ENCODE data around the gene IMMP2L.
"Not testable (repeated sequence)": the region's sequence is repeated elsewhere in the genome, so short reads cannot be mapped to it uniquely, and the experiment has no call there.

The IMMP2L gene

GRCh38 chr7:111324776-111325175 lies 237.5 kb downstream of the IMMP2L start:
- DNase-seq = no peak

GRCh38 chr7:111324228-111324627 lies 238.1 kb downstream of the IMMP2L start:
- no peak for DNase-seq

DNA sequence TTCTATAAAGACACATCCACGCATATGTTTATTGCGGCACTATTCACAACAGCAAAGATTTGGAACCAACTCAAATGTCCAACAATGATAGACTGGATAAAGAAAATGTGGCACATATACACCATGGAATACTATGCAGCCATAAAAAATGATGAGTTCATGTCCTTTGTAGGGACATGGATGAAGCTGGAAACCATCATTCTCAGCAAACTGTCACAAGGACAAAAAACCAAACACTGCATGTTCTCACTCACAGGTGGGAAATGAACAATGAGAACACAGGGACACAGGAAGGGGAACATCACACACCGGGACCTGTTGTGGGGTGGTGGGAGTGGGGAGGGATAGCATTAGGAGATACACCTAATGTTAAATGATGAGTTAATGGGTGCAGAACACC lies 238.6 kb downstream of the IMMP2L start:
- DNase-seq = not testable (repeated sequence)

- DNase-seq = no peak
Measured at GRCh38 chr7:111320133-111320532, 242.2 kb downstream of the IMMP2L start.

DNA sequence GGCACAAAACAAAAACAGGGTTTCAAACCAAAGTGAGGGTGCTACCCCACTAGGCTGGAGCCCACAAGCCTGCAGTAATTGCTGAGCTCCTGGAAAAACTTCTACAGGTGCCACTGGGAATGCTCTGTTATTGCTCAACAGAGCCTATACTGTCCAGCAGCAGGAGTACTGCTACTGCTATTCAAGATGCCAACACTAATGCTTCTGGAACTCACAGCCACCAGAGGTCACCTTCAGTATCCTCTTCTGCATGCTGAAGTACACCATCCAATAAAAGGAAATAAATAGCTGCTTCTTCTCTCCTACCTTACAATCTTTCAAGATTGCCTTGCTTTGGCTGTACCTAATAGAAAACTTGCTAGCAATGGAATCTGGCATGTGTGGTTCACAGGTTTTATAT lies 249.3 kb downstream of the IMMP2L start:
- DNase-seq = no peak

DNA sequence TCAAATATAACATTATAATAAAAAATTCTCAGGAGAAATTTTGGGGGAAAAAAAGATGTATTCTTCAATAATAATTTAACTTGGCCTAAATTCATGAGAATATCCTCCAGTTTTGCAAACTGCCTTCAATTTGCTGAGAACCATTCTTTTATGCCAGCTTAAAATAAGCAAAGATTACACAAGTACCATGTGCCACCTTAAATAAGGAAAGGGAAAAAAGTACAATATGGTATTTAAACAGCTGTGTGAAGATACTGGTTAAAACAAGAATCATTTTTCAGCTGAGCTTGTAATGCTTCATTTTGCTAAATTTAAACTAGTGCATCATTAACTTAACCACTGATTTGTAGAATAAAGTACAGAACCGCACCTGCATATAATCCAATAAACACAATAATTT lies 253.6 kb downstream of the IMMP2L start:
- DNase-seq = no peak

DNA sequence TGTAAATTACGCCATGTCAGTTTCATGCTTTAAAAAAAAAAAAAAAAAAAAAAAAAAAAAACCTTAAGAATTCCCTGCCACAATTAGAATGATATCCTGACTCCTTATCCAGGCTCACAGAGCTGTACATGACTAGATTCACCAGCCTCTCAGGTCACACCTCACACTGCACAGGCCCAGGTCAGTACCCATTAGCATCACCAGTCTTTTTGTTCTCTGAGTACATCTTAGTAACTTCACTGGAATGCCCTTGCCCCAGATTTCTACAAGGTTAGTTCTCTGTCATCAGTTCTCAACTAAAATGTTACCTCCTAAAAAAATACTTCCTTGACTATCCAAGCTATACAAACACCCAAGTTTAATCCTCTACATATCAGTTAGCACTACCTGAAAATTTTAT lies 260.4 kb downstream of the IMMP2L start:
- DNase-seq = no peak

GRCh38 chr7:111294494-111294893 lies 267.8 kb downstream of the IMMP2L start:
- DNase-seq = no peak

- no peak for DNase-seq
Measured at GRCh38 chr7:111292026-111292470, 270.2 kb downstream of the IMMP2L start.

DNA sequence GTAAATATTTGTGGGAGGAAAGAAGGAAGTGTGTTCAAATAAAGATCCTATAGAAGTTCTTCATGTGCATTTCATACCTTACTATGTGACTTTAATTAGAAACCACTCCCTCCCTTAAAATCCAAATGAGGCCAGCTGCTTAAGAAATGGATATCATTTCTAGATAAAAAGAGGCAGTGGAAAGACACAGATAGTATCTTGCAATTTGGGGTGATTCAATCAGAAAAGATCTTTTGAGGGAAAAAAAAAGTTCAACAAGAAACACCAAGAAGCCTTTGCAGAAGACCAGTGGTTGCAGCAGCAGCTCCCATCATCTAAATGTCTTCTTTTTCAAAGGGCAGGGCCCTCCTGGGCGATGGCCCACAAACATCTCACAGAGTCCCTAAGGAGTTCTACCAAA lies 271.3 kb downstream of the IMMP2L start:
- DNase-seq = no peak

DNA sequence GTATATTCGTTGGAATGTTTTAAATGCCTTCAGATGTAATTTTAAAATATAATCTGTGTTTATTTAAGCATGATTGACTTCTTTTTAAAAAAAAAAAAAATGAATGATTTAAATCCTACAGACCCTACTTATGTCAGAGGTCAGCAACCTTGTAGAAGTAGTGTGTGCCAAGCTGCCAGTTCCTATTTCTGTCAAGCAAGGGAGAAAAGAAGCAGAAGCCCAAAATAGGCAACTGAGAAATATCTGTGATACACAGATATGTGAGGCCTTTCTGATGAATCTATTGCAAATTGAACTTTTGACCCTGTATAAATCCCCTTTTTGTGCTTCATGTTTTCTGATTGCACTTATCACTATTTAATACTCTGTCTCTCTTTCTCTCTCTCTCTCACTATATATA lies 271.9 kb downstream of the IMMP2L start:
- no peak for DNase-seq

- DNase-seq = not testable (repeated sequence)
Measured at GRCh38 chr7:111288441-111288840, 273.9 kb downstream of the IMMP2L start.

DNA sequence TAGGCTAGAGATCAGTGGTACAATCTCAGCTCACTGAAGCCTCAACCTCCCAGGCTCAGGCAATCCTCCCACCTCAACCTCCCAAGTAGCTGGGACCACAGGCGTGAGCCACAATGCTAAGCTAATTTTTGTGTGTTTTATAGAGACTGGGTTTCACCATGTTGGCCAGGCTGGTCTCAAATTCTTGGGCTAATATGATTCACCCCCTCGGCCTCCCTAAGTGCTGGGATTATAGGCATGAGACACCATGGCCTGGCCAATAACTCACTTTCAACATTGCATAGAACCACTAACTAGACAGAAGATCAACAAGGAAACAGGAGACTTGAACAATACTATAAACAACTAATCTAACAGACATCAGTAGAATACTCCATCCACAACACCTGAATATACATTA lies 279.7 kb downstream of the IMMP2L start:
- DNase-seq = no peak

GRCh38 chr7:111274857-111275256 lies 287.4 kb downstream of the IMMP2L start:
- DNase-seq = no peak

GRCh38 chr7:111272092-111272491 lies 290.2 kb downstream of the IMMP2L start:
- DNase-seq = no peak

- not testable (repeated sequence) for DNase-seq
Measured at GRCh38 chr7:111270794-111271193, 291.5 kb downstream of the IMMP2L start.

GRCh38 chr7:111268941-111269340 lies 293.4 kb downstream of the IMMP2L start:
- no peak for DNase-seq

GRCh38 chr7:111266613-111267012 lies 295.7 kb downstream of the IMMP2L start:
- no peak for DNase-seq

DNA sequence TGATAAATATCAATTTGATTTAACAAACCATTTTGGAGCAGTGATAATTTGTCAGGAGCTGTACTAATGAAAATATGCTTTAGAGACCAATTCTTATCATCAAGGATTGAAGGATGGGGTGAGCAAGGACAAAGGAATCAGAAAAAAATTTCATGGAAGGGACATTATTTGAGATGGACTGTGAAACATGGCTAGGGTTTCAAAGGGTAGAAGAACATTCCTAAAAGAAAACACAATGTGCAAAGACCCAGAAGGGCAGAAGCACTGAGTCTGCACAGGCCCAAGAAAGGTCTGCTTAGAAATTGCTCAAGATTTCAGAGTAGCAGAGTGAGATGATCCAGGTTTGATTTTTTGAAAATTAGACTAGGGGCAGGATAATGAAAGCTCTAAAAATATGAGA lies 296.9 kb downstream of the IMMP2L start:
- no peak for DNase-seq

DNA sequence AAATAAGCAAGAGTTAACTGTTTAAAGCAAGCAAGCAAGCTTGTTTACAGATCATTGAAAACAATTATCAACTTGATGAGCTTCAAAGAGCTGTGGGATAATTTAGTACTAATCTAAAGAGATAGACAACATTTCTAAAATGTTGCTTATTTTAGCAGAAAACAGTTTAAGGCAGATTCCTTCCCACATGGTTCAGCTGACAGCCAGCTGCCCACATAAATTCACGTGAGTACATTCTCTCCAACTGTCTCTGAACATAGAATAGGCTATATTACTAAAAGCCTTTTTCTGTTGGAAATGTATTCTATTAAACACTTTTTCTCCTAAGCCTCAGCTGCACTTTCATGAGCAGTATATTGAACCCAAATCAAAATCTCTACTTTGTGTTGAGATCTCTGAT lies 297.3 kb downstream of the IMMP2L start:
- DNase-seq = no peak

DNA sequence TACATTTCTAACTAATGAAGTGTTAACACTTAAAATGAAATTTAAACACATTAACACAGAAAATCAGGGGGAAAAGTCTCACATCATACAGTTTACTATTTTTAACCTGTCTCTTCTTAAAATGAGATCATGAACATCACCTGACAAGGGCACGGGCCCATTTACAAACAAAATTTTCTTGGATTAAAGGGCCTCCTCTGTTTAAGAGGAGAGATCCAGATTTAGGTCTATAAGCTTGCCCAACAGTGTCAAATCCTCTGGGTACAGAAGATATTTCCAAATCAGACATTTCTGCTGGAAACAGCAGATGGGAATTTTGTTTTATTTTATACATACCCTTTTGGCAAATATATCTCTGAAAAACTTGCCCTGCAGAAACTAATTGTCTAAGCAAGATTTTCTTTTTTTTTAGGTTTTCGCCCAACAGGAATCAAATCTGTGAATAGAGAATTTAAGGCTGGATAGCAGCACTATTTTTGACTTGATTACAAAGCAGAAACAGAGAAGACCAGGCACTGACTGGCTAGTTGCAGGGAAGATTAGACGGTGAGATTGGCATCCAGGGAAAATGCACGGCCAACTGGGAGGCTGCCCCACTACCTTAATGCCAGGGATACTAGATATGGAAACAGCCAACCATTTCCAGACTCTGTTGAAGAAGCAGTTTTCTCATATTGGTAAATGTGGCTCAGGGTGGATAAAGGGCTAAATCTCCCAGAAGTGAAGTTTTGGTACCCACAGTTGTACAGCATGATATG lies 298.0 kb downstream of the IMMP2L start:
- DNase-seq = no peak

DNA sequence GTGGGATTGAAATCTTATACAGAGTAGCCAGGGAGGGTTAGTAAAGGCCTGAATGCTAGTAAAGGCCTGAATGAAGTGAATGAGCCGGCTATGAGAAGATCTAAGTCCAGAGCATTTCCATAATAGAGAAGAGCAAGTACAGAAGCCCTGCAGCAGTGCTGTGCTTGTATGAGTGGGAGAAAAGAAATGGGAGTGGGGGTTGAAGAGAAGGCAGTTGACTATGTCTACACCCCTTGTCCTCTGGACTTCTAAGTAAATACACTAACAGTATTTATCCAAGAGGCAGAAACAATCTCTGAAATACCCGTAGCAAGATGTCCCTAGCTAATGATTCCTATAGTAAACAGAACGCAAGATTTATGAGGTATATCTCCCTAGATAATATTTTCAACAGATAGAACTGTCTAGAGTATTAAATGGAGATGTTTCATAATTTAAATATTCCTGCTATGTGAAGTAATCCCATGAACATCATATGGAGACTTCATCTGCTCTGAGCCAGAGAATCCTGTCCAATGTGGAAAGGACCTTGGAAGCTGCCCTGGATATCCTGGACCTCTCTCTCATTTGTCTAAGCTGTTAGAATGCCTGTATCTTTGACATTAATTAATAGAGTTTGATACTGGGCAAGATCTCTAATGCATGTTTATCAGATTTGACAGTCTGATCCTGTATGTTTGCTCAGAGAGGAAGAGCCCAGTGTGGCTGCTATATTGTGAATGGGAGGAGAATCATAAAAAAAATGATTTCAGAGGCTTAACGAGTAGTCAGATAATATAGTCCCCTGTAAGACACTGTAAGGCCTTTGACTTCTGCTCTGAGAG lies 299.8 kb downstream of the IMMP2L start:
- no peak for DNase-seq

- no peak for DNase-seq
Measured at GRCh38 chr7:111261496-111261895, 300.8 kb downstream of the IMMP2L start.

GRCh38 chr7:111259991-111260390 lies 302.3 kb downstream of the IMMP2L start:
- no peak for DNase-seq

Measured in effector CD8-positive, alpha-beta T cell (primary cell).